Measurements from ENCODE around the gene KLHL15. TPM values are rescaled to one million over a fixed set of nuclear protein-coding genes. Genes with fewer than 3 reads are reported as not detected.

KLHL15 gene
- total RNA-seq, 1 experiment from 2014 or later: 7.2 TPM

DNA sequence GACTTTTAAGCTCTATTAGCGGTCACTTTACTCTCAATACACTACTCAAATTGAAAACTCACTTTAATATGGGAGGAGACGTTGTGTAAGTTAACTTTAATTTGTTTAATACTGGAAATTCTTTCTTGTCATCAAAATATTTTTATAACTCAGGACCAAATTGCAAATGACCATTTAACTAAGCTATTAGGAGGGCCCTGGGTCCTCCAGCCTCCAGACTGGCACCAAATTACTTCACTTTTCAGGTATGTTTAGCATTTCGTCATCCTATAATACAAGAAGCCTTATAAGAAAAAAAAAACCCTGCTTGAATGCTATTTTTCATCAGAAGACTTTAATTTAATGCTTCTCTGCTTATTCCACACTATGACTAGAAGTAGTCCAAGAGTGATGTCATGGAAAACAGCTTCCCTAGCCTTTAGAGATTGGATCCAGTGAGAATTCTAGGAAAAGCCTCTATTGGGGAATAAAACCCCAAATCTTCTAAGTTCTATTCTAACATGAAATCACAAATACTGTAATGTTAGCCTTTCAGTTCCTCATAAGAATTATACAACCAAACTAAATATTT, 6.6 kb downstream of the KLHL15 start:
- no peaks in the 10 kb centered on the region for H3K4me1 Mint-ChIP-seq
- H3K27me3 Mint-ChIP-seq (ENCODE audit: low read depth): no peaks in the 10 kb centered on the region
- H3K9me3 Mint-ChIP-seq: no peaks in the 10 kb centered on the region
- TF ChIP-seq ZNF671 (CRISPR knock-in tag; IDR thresholded peaks at IDR 0.05): no peak
- no peak for TF ChIP-seq CTCF (IDR thresholded peaks at IDR 0.05)
- TF ChIP-seq IRF2 (CRISPR knock-in tag; IDR thresholded peaks at IDR 0.05; ENCODE audit: borderline replicate concordance, low read depth): no peak
- no peak for TF ChIP-seq FOXK1 (CRISPR knock-in tag; IDR thresholded peaks at IDR 0.05)
- TF ChIP-seq PRRX2 (CRISPR knock-in tag; IDR thresholded peaks at IDR 0.05): no peak
- TF ChIP-seq, protein P1, sequence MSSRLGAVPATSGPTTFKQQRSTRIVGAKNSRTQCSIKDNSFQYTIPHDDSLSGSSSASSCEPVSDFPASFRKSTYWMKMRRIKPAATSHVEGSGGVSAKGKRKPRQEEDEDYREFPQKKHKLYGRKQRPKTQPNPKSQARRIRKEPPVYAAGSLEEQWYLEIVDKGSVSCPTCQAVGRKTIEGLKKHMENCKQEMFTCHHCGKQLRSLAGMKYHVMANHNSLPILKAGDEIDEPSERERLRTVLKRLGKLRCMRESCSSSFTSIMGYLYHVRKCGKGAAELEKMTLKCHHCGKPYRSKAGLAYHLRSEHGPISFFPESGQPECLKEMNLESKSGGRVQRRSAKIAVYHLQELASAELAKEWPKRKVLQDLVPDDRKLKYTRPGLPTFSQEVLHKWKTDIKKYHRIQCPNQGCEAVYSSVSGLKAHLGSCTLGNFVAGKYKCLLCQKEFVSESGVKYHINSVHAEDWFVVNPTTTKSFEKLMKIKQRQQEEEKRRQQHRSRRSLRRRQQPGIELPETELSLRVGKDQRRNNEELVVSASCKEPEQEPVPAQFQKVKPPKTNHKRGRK (CRISPR knock-in tag; IDR thresholded peaks at IDR 0.05; ENCODE audit: borderline replicate concordance): no peak
- TF ChIP-seq, protein P2, sequence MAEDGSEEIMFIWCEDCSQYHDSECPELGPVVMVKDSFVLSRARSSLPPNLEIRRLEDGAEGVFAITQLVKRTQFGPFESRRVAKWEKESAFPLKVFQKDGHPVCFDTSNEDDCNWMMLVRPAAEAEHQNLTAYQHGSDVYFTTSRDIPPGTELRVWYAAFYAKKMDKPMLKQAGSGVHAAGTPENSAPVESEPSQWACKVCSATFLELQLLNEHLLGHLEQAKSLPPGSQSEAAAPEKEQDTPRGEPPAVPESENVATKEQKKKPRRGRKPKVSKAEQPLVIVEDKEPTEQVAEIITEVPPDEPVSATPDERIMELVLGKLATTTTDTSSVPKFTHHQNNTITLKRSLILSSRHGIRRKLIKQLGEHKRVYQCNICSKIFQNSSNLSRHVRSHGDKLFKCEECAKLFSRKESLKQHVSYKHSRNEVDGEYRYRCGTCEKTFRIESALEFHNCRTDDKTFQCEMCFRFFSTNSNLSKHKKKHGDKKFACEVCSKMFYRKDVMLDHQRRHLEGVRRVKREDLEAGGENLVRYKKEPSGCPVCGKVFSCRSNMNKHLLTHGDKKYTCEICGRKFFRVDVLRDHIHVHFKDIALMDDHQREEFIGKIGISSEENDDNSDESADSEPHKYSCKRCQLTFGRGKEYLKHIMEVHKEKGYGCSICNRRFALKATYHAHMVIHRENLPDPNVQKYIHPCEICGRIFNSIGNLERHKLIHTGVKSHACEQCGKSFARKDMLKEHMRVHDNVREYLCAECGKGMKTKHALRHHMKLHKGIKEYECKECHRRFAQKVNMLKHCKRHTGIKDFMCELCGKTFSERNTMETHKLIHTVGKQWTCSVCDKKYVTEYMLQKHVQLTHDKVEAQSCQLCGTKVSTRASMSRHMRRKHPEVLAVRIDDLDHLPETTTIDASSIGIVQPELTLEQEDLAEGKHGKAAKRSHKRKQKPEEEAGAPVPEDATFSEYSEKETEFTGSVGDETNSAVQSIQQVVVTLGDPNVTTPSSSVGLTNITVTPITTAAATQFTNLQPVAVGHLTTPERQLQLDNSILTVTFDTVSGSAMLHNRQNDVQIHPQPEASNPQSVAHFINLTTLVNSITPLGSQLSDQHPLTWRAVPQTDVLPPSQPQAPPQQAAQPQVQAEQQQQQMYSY (CRISPR knock-in tag; IDR thresholded peaks at IDR 0.05): no peak
- TF ChIP-seq NR1H2 (CRISPR knock-in tag; IDR thresholded peaks at IDR 0.05): no peak
- TF ChIP-seq NFATC4 (CRISPR knock-in tag; IDR thresholded peaks at IDR 0.05): no peak
- no peak for TF ChIP-seq ESRRA (CRISPR knock-in tag; IDR thresholded peaks at IDR 0.05; ENCODE audit: borderline replicate concordance)
- no peak for TF ChIP-seq HMGXB4 (CRISPR knock-in tag; IDR thresholded peaks at IDR 0.05)
- TF ChIP-seq CREM (CRISPR knock-in tag; IDR thresholded peaks at IDR 0.05): no peak
- TF ChIP-seq ELF4 (CRISPR knock-in tag; IDR thresholded peaks at IDR 0.05; ENCODE audit: low read depth): no peak
- TF ChIP-seq ZNF281 (CRISPR knock-in tag; IDR thresholded peaks at IDR 0.05): no peak
- no peak for TF ChIP-seq FOXP1 (CRISPR knock-in tag; IDR thresholded peaks at IDR 0.05; ENCODE audit: borderline replicate concordance)
- H3K4me3 Mint-ChIP-seq: no peak overlapping the region
- DNase-seq (ENCODE audit: low spot score): no peak
- CTCF ChIA-PET: interaction anchor here (1.4 kb wide), 1 partner anchor 34 kb away, joined by 8 read pairs; the partner anchor contains the start of gene EIF2S3
- ATAC-seq: no peak
- no peak overlapping the region for H3K27ac Mint-ChIP-seq
- POLR2A ChIA-PET: no interaction called here
- peaks cover 11% of the 10 kb centered on the region; the same call in 1 of the 2 replicates for H3K36me3 Mint-ChIP-seq

All from WTC11 (cell line).